HepG2 (cell line): ENCODE measurements around the gene DTX4. TPM values are rescaled to one million over a fixed set of nuclear protein-coding genes. Genes with fewer than 3 reads are reported as not detected.

Source experiments
- AGO1 ChIP-seq: fragments of 200-400 bp; formaldehyde crosslinking; IDR thresholded peaks from 2 replicates; pipeline ENCODE4 v1.6.1; 2017; ENCODE audit warnings: mild to moderate bottlenecking, low read depth, low read length, moderate library complexity; ENCODE audit not compliant: poor library complexity, severe bottlenecking
- CC2D1A ChIP-seq: sonication (generic); formaldehyde crosslinking; IDR thresholded peaks from 2 replicates; pipeline ENCODE4 v1.8.1; 2023; ENCODE audit warnings: mild to moderate bottlenecking, missing genetic modification reagents
- E2F5 ChIP-seq: sonication (generic); formaldehyde crosslinking; conservative IDR thresholded peaks from 2 replicates; pipeline ENCODE4 v1.4.0; 2020; ENCODE audit warnings: missing genetic modification reagents
- HBP1 ChIP-seq: IDR thresholded peaks from 2 replicates; pipeline ENCODE4 v1.6.1; 2016; ENCODE audit warnings: low read depth, control low read depth
- HNRNPL ChIP-seq: fragments of 200-400 bp; formaldehyde crosslinking; IDR thresholded peaks from 2 replicates; pipeline ENCODE4 v1.6.1; 2017; ENCODE audit warnings: mild to moderate bottlenecking, low read depth, low read length
- HOXD1 ChIP-seq: sonication (generic); formaldehyde crosslinking; IDR thresholded peaks from 2 replicates; pipeline ENCODE4 v1.5.0; 2020; ENCODE audit warnings: missing genetic modification reagents
- KIAA2018 ChIP-seq: sonication (generic); formaldehyde crosslinking; IDR thresholded peaks from 2 replicates; pipeline ENCODE4 v1.5.0; 2020; ENCODE audit warnings: mild to moderate bottlenecking, missing genetic modification reagents, borderline replicate concordance
- MLLT10 ChIP-seq: sonication (generic); formaldehyde crosslinking; IDR thresholded peaks from 2 replicates; pipeline ENCODE4 v1.4.0; 2020; ENCODE audit warnings: missing genetic modification reagents
- MTERF4 ChIP-seq: sonication (generic); formaldehyde crosslinking; IDR thresholded peaks from 2 replicates; pipeline ENCODE4 v1.8.0; 2023; ENCODE audit warnings: mild to moderate bottlenecking, missing genetic modification reagents
- RFX1 ChIP-seq: fragments of 450-650 bp; IDR thresholded peaks from 2 replicates; pipeline ENCODE4 v1.6.1; 2017
- ZFP1 ChIP-seq: IDR thresholded peaks from 2 replicates; pipeline ENCODE4 v1.6.1; 2016
- ZNF275 ChIP-seq: sonication (generic); formaldehyde crosslinking; IDR thresholded peaks from 2 replicates; pipeline ENCODE4 v1.8.0; 2022; ENCODE audit warnings: missing genetic modification reagents, mild to moderate bottlenecking, inconsistent platforms, borderline replicate concordance
- ZNF3 ChIP-seq: IDR thresholded peaks from 2 replicates; pipeline ENCODE4 v1.7.0; 2017; ENCODE audit warnings: inconsistent platforms
- ZNF558 ChIP-seq: sonication (generic); formaldehyde crosslinking; IDR thresholded peaks from 2 replicates; pipeline ENCODE4 v1.9.0; 2022; ENCODE audit warnings: mild to moderate bottlenecking, missing genetic modification reagents, borderline replicate concordance
- ZNF564 ChIP-seq: sonication (generic); formaldehyde crosslinking; IDR thresholded peaks from 2 replicates; pipeline ENCODE4 v1.8.1; 2023; ENCODE audit warnings: mild to moderate bottlenecking, missing genetic modification reagents
- ZNF792 ChIP-seq: IDR thresholded peaks from 2 replicates; pipeline ENCODE4 v1.6.1; 2016
- polyA plus RNA-seq, 8 experiments: library from polyadenylated mRNA; depleted of rRNA in 3 of 8; stranded (reverse) in 7 of 8; unstranded in 1 of 8; fragments of >200 nt; fragmentation: Illumina TruSeq in 4 of 8; extraction: Trizol in 4 of 8; gene quantifications; 2 replicates each; pipeline versions ENCODE4 v1.2.1 to v1.2.3, GENCODE V29; 2011 to 2016; ENCODE audit warnings: low read depth in 4 of 8, missing spikeins in 1 of 8, mixed read lengths in 1 of 8; ENCODE audit not compliant: insufficient read depth in 1 of 8
- total RNA-seq, 5 experiments: library from RNA; depleted of rRNA; stranded (reverse); fragments of >200 nt; fragmentation: Illumina TruSeq; extraction: Trizol; gene quantifications; 2 replicates each; pipeline ENCODE4 v1.2.3, GENCODE V29; 2016; ENCODE audit warnings: low read depth in 1 of 5

DTX4 gene
- total and polyA plus RNA-seq, 2 of the 13 experiments (the other 11 are each of a cell fraction or from before 2014, with no cell fraction given): 0.67 to 5.6 TPM

- TF ChIP-seq MLLT10 (CRISPR knock-in tag) (no peak), CC2D1A (no peak), ZNF275 (CRISPR knock-in tag) (0 out of 2 replicates have a peak, but pooled peaks have one; percentile 44), MTERF4 (CRISPR knock-in tag) (peak; percentile 63; the same call in 1 of the 2 replicates), ZNF3 (CRISPR knock-in tag) (no peak), HOXD1 (CRISPR knock-in tag) (0 out of 2 replicates have a peak, but pooled peaks have one; percentile 18), HNRNPL (no peak), ZNF792 (CRISPR knock-in tag) (no peak), RFX1 (no peak), ZNF558 (no peak), HBP1 (CRISPR knock-in tag) (no peak), ZNF564 (CRISPR knock-in tag) (0 out of 2 replicates have a peak, but pooled peaks have one; percentile 69), E2F5 (no peak), AGO1 (no peak), KIAA2018 (CRISPR knock-in tag) (no peak), ZFP1 (CRISPR knock-in tag) (no peak)
Measured at GRCh38 chr11:59171508-59172322, at the start of gene DTX4 (continued).
